ENCODE results near the gene SUMO4. TPM values are rescaled to one million over a fixed set of nuclear protein-coding genes. Genes with fewer than 3 reads are reported as not detected.

Gene SUMO4
- total RNA-seq, 1 donor from 2014 or later, result 1.6 TPM

DNA sequence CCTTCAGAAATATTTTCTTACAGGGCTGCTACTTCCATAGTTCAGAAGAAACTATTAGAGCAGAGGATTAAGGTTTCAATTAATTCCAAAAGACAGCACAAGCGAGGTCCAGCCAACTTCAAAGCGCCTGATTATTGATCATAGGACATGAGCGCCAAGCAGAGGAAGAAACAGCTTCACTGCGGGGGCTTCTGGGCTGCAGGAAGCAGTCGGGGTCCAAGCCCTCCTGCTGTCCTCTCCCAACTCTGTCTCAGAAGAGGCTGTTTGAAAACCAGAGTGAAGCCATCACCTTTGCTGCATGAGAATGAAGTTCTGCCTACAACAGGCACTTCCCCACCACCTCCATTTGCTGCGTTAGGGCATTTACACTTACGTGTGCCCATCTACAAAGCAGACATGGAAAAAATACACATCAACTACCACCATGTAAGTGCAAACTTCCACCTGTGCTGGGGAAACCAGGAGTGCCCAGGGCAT lies 23.9 kb downstream of the SUMO4 start:
- peak overlapping the region; percentile 73 for H3K4me2 ChIP-seq (ENCODE audit: low read length)
- H3K4me3 Mint-ChIP-seq (ENCODE audit: unreplicated experiment), result no peak overlapping the region

DNA sequence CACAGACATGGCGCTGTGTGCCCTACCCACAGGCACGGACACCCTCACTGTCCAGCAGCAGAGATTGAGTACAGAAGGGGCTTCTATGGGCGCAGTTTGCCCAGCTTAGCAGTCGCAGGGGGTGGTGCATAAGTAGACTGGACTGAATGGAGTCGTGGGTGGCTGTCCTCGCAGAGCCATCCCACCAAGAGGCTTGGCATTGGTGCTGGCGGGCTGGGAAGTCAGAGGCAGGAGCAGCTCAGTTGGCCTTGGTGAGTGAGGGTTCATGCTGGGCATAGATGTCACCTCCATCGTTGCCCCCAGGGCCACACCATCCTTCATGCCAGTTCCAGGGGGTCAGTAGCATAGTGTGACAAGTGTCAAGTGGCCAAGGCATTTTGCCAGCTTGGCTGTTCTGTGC lies 25.2 kb downstream of the SUMO4 start:
- H2AFZ ChIP-seq (ENCODE audit: low read depth, low read length), result no peak overlapping the region
- H3K9me3 Mint-ChIP-seq (ENCODE audit: unreplicated experiment), result no peaks in the 10 kb centered on the region
- DNase-seq (ENCODE audit: low read depth) (no peak), FAIRE-seq (no peak)
- H3K27ac ChIP-seq (ENCODE audit: low read depth, low read length), result no peak overlapping the region
- H3K36me3 Mint-ChIP-seq (ENCODE audit: low read depth, unreplicated experiment), result peaks cover 5% of the 10 kb centered on the region
- H3K27ac Mint-ChIP-seq (ENCODE audit: unreplicated experiment), result no peak overlapping the region
- H3K79me2 ChIP-seq (ENCODE audit: insufficient read depth, low read length), result no peaks in the 10 kb centered on the region
- peaks cover 5% of the 10 kb centered on the region for H3K4me1 ChIP-seq (ENCODE audit: insufficient read depth, low read length)
- H3K27me3 ChIP-seq (ENCODE audit: insufficient read depth, low read length), result no peaks in the 10 kb centered on the region
- no peaks in the 10 kb centered on the region for H4K20me1 ChIP-seq (ENCODE audit: insufficient read depth, low read length)
- H3K4me1 Mint-ChIP-seq (ENCODE audit: low read depth, unreplicated experiment), result peaks cover 8% of the 10 kb centered on the region
- H3K4me2 ChIP-seq (ENCODE audit: low read length), result no peak overlapping the region
- TF ChIP-seq, protein P1, sequence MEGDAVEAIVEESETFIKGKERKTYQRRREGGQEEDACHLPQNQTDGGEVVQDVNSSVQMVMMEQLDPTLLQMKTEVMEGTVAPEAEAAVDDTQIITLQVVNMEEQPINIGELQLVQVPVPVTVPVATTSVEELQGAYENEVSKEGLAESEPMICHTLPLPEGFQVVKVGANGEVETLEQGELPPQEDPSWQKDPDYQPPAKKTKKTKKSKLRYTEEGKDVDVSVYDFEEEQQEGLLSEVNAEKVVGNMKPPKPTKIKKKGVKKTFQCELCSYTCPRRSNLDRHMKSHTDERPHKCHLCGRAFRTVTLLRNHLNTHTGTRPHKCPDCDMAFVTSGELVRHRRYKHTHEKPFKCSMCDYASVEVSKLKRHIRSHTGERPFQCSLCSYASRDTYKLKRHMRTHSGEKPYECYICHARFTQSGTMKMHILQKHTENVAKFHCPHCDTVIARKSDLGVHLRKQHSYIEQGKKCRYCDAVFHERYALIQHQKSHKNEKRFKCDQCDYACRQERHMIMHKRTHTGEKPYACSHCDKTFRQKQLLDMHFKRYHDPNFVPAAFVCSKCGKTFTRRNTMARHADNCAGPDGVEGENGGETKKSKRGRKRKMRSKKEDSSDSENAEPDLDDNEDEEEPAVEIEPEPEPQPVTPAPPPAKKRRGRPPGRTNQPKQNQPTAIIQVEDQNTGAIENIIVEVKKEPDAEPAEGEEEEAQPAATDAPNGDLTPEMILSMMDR (IDR thresholded peaks at IDR 0.05; ENCODE audit: insufficient read depth, low read depth, low read length), result no peak
- TF ChIP-seq EZH2 (IDR thresholded peaks at IDR 0.05; ENCODE audit: insufficient read depth, low read length), result no peak
- H3K9ac ChIP-seq (ENCODE audit: low read length), result no peak overlapping the region
- no peak overlapping the region for H3K4me3 ChIP-seq (ENCODE audit: insufficient read depth, low read depth, low read length)
- no peaks in the 10 kb centered on the region for H3K36me3 ChIP-seq (ENCODE audit: insufficient read depth, low read length)
- H3K9me3 ChIP-seq (ENCODE audit: insufficient read depth, low read depth, low read length), result no peaks in the 10 kb centered on the region
- H3K4me3 Mint-ChIP-seq (ENCODE audit: unreplicated experiment), result no peak overlapping the region
- H3K27me3 Mint-ChIP-seq (ENCODE audit: low read depth, unreplicated experiment), result peaks cover 13% of the 10 kb centered on the region

More for the DNA sequence above, 23.9 kb downstream of the SUMO4 start:
- peak overlapping the region; percentile 24 for H3K4me3 ChIP-seq (ENCODE audit: insufficient read depth, low read depth, low read length)
- peak overlapping the region; percentile 48 for H3K9ac ChIP-seq (ENCODE audit: low read length)
- TF ChIP-seq EZH2 (IDR thresholded peaks at IDR 0.05; ENCODE audit: insufficient read depth, low read length), result no peak
- TF ChIP-seq, protein P1 (IDR thresholded peaks at IDR 0.05; ENCODE audit: insufficient read depth, low read depth, low read length), result no peak
- Mint-ChIP-seq H3K4me1 (ENCODE audit: low read depth, unreplicated experiment) (peaks cover 8% of the 10 kb centered on the region), H3K9me3 (ENCODE audit: unreplicated experiment) (no peaks in the 10 kb centered on the region), H3K36me3 (ENCODE audit: low read depth, unreplicated experiment) (peaks cover 5% of the 10 kb centered on the region), H3K27me3 (ENCODE audit: low read depth, unreplicated experiment) (peaks cover 12% of the 10 kb centered on the region), H3K27ac (ENCODE audit: unreplicated experiment) (no peak overlapping the region)
- H3K27me3 ChIP-seq (ENCODE audit: insufficient read depth, low read length), result no peaks in the 10 kb centered on the region
- H3K4me1 ChIP-seq (ENCODE audit: insufficient read depth, low read length), result peaks cover 5% of the 10 kb centered on the region
- H4K20me1 ChIP-seq (ENCODE audit: insufficient read depth, low read length), result no peaks in the 10 kb centered on the region
- H3K79me2 ChIP-seq (ENCODE audit: insufficient read depth, low read length), result no peaks in the 10 kb centered on the region
- FAIRE-seq (no peak), DNase-seq (ENCODE audit: low read depth) (no peak)
- no peaks in the 10 kb centered on the region for H3K36me3 ChIP-seq (ENCODE audit: insufficient read depth, low read length)
- no peaks in the 10 kb centered on the region for H3K9me3 ChIP-seq (ENCODE audit: insufficient read depth, low read depth, low read length)
- H3K27ac ChIP-seq (ENCODE audit: low read depth, low read length), result no peak overlapping the region
- peak overlapping the region; percentile 20 for H2AFZ ChIP-seq (ENCODE audit: low read depth, low read length)

DNA sequence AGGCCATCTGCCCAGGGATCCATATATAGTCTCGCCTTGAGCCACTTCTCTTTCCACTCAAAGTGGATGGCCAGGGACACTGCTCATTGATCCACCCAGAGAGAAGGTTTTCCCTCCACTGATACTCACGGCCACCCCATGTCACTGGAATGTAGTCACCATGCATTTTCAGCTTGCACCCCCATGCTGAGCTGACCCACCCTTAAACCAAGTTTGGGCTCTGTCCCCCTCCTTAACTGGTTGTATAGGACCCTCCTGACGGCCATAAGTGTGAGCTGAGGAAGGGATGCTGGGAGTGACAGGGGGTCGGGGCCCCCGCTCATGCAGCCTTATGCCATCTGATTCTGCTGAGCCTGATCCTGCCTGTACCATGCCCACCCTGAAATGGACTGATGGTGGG lies 25.7 kb downstream of the SUMO4 start:
- no peak for FAIRE-seq
- peaks cover 8% of the 10 kb centered on the region for H3K4me1 Mint-ChIP-seq (ENCODE audit: low read depth, unreplicated experiment)
- H3K27ac Mint-ChIP-seq (ENCODE audit: unreplicated experiment), result peak overlapping the region; percentile 71
- H3K9me3 ChIP-seq (ENCODE audit: insufficient read depth, low read depth, low read length), result no peaks in the 10 kb centered on the region
- no peaks in the 10 kb centered on the region for H3K9me3 Mint-ChIP-seq (ENCODE audit: unreplicated experiment)
- peaks cover 5% of the 10 kb centered on the region for H3K4me1 ChIP-seq (ENCODE audit: insufficient read depth, low read length)
- H3K4me3 ChIP-seq (ENCODE audit: insufficient read depth, low read depth, low read length), result no peak overlapping the region
- H3K9ac ChIP-seq (ENCODE audit: low read length), result no peak overlapping the region
- TF ChIP-seq, protein P1 (IDR thresholded peaks at IDR 0.05; ENCODE audit: insufficient read depth, low read depth, low read length), result no peak
- TF ChIP-seq EZH2 (IDR thresholded peaks at IDR 0.05; ENCODE audit: insufficient read depth, low read length), result no peak
- no peaks in the 10 kb centered on the region for H3K27me3 ChIP-seq (ENCODE audit: insufficient read depth, low read length)
- peaks cover 13% of the 10 kb centered on the region for H3K27me3 Mint-ChIP-seq (ENCODE audit: low read depth, unreplicated experiment)
- H2AFZ ChIP-seq (ENCODE audit: low read depth, low read length), result no peak overlapping the region
- H3K36me3 Mint-ChIP-seq (ENCODE audit: low read depth, unreplicated experiment), result peaks cover 5% of the 10 kb centered on the region
- no peak overlapping the region for H3K27ac ChIP-seq (ENCODE audit: low read depth, low read length)
- H3K36me3 ChIP-seq (ENCODE audit: insufficient read depth, low read length), result no peaks in the 10 kb centered on the region
- no peak overlapping the region for H3K4me2 ChIP-seq (ENCODE audit: low read length)
- H3K79me2 ChIP-seq (ENCODE audit: insufficient read depth, low read length), result no peaks in the 10 kb centered on the region
- DNase-seq (ENCODE audit: low read depth), result no peak
- H4K20me1 ChIP-seq (ENCODE audit: insufficient read depth, low read length), result no peaks in the 10 kb centered on the region
- H3K4me3 Mint-ChIP-seq (ENCODE audit: unreplicated experiment), result no peak overlapping the region

Measured in astrocyte (in vitro differentiated cells and primary cell).